ENCODE results near the gene EPHA4. TPM values are rescaled to one million over a fixed set of nuclear protein-coding genes. Genes with fewer than 3 reads are reported as not detected.

The EPHA4 gene
- total RNA-seq, 1 donor from 2014 or later: 30.1 TPM

DNA sequence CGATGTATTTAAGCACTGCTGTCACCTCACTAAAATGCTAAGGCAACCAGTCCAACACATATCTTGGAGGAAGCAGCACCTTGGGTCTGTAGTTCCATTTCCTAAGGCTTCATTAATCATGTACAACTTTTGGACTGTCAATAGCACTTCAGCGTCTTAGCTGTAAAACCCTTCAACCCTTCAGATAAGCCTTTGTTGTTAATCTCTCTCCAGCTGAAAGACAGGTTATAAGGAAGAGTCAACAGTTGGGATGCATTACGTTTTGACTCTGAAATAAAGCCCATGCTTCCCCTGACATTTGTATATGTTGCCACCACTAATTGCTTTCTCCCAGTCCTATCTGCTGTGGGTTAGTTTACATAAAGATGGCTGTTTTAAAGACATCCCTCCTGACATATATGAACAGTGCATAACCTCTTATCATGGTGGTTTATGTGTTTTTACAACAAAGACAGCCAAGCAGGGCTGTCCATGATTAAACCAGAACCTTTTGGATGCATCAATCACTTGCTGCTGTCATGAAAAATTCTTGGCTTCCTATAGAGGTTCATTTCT, 81.5 kb downstream of the EPHA4 start:
- H4K20me1 ChIP-seq (ENCODE audit: insufficient read depth, low read length): no peaks in the 10 kb centered on the region
- no peak overlapping the region for H3K4me2 ChIP-seq (ENCODE audit: low read length)
- no peaks in the 10 kb centered on the region for H3K4me1 ChIP-seq (ENCODE audit: insufficient read depth, low read length)
- no peaks in the 10 kb centered on the region for H3K36me3 ChIP-seq (ENCODE audit: insufficient read depth, low read length)
- Mint-ChIP-seq H3K27ac (ENCODE audit: unreplicated experiment) (no peak overlapping the region), H3K4me3 (ENCODE audit: unreplicated experiment) (no peak overlapping the region), H3K4me1 (ENCODE audit: low read depth, unreplicated experiment) (peaks cover 10% of the 10 kb centered on the region), H3K9me3 (ENCODE audit: unreplicated experiment) (no peaks in the 10 kb centered on the region), H3K36me3 (ENCODE audit: low read depth, unreplicated experiment) (peaks cover 18% of the 10 kb centered on the region), H3K27me3 (ENCODE audit: low read depth, unreplicated experiment) (no peaks in the 10 kb centered on the region)
- H3K9ac ChIP-seq (ENCODE audit: low read length): no peak overlapping the region
- no peak for TF ChIP-seq EZH2 (IDR thresholded peaks at IDR 0.05; ENCODE audit: insufficient read depth, low read length)
- H3K4me3 ChIP-seq (ENCODE audit: insufficient read depth, low read depth, low read length): no peak overlapping the region
- FAIRE-seq (no peak), DNase-seq (ENCODE audit: low read depth) (no peak)
- H3K9me3 ChIP-seq (ENCODE audit: insufficient read depth, low read depth, low read length): no peaks in the 10 kb centered on the region
- H2AFZ ChIP-seq (ENCODE audit: low read depth, low read length): no peak overlapping the region
- H3K27me3 ChIP-seq (ENCODE audit: insufficient read depth, low read length): no peaks in the 10 kb centered on the region
- H3K27ac ChIP-seq (ENCODE audit: low read depth, low read length): no peak overlapping the region
- no peaks in the 10 kb centered on the region for H3K79me2 ChIP-seq (ENCODE audit: insufficient read depth, low read length)

DNA sequence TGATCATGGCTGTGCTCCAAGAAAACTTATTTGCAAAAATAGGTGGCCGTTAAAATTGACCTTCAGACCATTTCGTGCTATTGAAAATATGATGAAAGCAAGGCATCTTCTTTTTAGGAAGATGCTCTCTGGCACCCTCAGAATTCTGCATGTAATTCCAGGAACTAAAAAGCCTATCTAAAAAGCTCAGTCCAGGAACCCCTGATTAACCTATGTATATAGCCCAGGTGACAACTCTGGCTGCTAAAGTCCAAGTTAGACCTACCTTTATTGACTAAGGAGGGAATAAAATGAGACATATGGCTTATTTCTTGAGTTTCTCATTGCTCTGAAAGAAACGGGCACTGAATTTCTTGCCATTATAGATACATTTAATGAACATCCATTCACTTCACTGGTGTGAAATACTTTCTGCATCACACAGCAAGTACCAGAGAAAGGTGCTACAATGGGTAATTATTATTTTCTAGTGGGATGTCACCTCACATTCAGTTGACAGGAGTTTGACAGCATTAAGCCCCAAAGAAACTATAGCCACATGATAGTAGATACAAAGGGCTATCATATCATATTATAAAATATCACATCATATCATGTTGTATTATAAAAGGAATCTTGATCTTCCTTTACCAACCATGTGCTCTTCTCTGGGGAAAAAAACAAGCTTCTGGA, 83.8 kb downstream of the EPHA4 start:
- H2AFZ ChIP-seq (ENCODE audit: low read depth, low read length): no peak overlapping the region
- DNase-seq (ENCODE audit: low read depth) (no peak), FAIRE-seq (no peak)
- no peak overlapping the region for H3K4me2 ChIP-seq (ENCODE audit: low read length)
- no peaks in the 10 kb centered on the region for H3K27me3 Mint-ChIP-seq (ENCODE audit: low read depth, unreplicated experiment)
- H3K27me3 ChIP-seq (ENCODE audit: insufficient read depth, low read length): no peaks in the 10 kb centered on the region
- peaks cover 3% of the 10 kb centered on the region for H3K4me1 Mint-ChIP-seq (ENCODE audit: low read depth, unreplicated experiment)
- H3K4me3 Mint-ChIP-seq (ENCODE audit: unreplicated experiment): no peak overlapping the region
- H4K20me1 ChIP-seq (ENCODE audit: insufficient read depth, low read length): no peaks in the 10 kb centered on the region
- H3K27ac Mint-ChIP-seq (ENCODE audit: unreplicated experiment): no peak overlapping the region
- TF ChIP-seq, protein P1, sequence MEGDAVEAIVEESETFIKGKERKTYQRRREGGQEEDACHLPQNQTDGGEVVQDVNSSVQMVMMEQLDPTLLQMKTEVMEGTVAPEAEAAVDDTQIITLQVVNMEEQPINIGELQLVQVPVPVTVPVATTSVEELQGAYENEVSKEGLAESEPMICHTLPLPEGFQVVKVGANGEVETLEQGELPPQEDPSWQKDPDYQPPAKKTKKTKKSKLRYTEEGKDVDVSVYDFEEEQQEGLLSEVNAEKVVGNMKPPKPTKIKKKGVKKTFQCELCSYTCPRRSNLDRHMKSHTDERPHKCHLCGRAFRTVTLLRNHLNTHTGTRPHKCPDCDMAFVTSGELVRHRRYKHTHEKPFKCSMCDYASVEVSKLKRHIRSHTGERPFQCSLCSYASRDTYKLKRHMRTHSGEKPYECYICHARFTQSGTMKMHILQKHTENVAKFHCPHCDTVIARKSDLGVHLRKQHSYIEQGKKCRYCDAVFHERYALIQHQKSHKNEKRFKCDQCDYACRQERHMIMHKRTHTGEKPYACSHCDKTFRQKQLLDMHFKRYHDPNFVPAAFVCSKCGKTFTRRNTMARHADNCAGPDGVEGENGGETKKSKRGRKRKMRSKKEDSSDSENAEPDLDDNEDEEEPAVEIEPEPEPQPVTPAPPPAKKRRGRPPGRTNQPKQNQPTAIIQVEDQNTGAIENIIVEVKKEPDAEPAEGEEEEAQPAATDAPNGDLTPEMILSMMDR (IDR thresholded peaks at IDR 0.05; ENCODE audit: insufficient read depth, low read depth, low read length): no peak
- no peak for TF ChIP-seq EZH2 (IDR thresholded peaks at IDR 0.05; ENCODE audit: insufficient read depth, low read length)
- H3K79me2 ChIP-seq (ENCODE audit: insufficient read depth, low read length): no peaks in the 10 kb centered on the region
- no peaks in the 10 kb centered on the region for H3K36me3 ChIP-seq (ENCODE audit: insufficient read depth, low read length)
- no peak overlapping the region for H3K9ac ChIP-seq (ENCODE audit: low read length)
- H3K4me1 ChIP-seq (ENCODE audit: insufficient read depth, low read length): no peaks in the 10 kb centered on the region
- H3K27ac ChIP-seq (ENCODE audit: low read depth, low read length): no peak overlapping the region
- peaks cover 12% of the 10 kb centered on the region for H3K36me3 Mint-ChIP-seq (ENCODE audit: low read depth, unreplicated experiment)
- H3K9me3 Mint-ChIP-seq (ENCODE audit: unreplicated experiment): no peaks in the 10 kb centered on the region
- H3K9me3 ChIP-seq (ENCODE audit: insufficient read depth, low read depth, low read length): no peaks in the 10 kb centered on the region
- no peak overlapping the region for H3K4me3 ChIP-seq (ENCODE audit: insufficient read depth, low read depth, low read length)

DNA sequence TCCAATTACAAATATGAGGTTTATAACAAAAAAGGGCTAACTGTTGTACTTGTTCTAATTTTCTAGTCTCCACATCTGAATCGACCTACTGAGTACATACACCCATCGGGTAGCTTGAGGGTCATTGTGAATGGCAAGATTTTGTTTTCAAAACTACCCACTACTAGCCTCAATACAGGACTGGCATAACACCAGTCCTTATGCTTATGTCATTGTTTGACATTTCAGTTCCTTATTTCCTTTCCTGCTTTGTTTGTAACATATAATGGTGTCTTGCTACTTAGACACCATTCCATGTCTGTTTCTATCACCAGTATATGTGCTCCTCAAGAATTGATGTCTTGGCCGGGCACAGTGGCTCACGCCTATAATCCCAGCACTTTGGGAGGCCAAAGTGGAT, 86.0 kb downstream of the EPHA4 start:
- Histone ChIP-seq H2AFZ (ENCODE audit: low read depth, low read length) (no peak overlapping the region), H3K4me2 (ENCODE audit: low read length) (no peak overlapping the region), H3K79me2 (ENCODE audit: insufficient read depth, low read length) (no peaks in the 10 kb centered on the region), H3K4me1 (ENCODE audit: insufficient read depth, low read length) (no peaks in the 10 kb centered on the region), H3K9ac (ENCODE audit: low read length) (no peak overlapping the region), H3K27ac (ENCODE audit: low read depth, low read length) (no peak overlapping the region), H4K20me1 (ENCODE audit: insufficient read depth, low read length) (no peaks in the 10 kb centered on the region), H3K4me3 (ENCODE audit: insufficient read depth, low read depth, low read length) (no peak overlapping the region), H3K9me3 (ENCODE audit: insufficient read depth, low read depth, low read length) (no peaks in the 10 kb centered on the region), H3K27me3 (ENCODE audit: insufficient read depth, low read length) (no peaks in the 10 kb centered on the region), H3K36me3 (ENCODE audit: insufficient read depth, low read length) (no peaks in the 10 kb centered on the region)
- Mint-ChIP-seq H3K27me3 (ENCODE audit: low read depth, unreplicated experiment) (no peaks in the 10 kb centered on the region), H3K9me3 (ENCODE audit: unreplicated experiment) (peaks cover 3% of the 10 kb centered on the region), H3K27ac (ENCODE audit: unreplicated experiment) (no peak overlapping the region), H3K36me3 (ENCODE audit: low read depth, unreplicated experiment) (peaks cover 9% of the 10 kb centered on the region), H3K4me3 (ENCODE audit: unreplicated experiment) (no peak overlapping the region), H3K4me1 (ENCODE audit: low read depth, unreplicated experiment) (peaks cover 3% of the 10 kb centered on the region)
- TF ChIP-seq, protein P1 (IDR thresholded peaks at IDR 0.05; ENCODE audit: insufficient read depth, low read depth, low read length): no peak
- TF ChIP-seq EZH2 (IDR thresholded peaks at IDR 0.05; ENCODE audit: insufficient read depth, low read length): no peak
- DNase-seq (ENCODE audit: low read depth) (no peak), FAIRE-seq (no peak)
